ENCODE measurements around the gene MALAT1. TPM values are rescaled to one million over a fixed set of nuclear protein-coding genes. Genes with fewer than 3 reads are reported as not detected.

MALAT1 gene
- total and polyA plus RNA-seq, 2 donors (not counting 1 experiment from before 2014, with no cell fraction given) = 646 to 32,417 TPM

DNA sequence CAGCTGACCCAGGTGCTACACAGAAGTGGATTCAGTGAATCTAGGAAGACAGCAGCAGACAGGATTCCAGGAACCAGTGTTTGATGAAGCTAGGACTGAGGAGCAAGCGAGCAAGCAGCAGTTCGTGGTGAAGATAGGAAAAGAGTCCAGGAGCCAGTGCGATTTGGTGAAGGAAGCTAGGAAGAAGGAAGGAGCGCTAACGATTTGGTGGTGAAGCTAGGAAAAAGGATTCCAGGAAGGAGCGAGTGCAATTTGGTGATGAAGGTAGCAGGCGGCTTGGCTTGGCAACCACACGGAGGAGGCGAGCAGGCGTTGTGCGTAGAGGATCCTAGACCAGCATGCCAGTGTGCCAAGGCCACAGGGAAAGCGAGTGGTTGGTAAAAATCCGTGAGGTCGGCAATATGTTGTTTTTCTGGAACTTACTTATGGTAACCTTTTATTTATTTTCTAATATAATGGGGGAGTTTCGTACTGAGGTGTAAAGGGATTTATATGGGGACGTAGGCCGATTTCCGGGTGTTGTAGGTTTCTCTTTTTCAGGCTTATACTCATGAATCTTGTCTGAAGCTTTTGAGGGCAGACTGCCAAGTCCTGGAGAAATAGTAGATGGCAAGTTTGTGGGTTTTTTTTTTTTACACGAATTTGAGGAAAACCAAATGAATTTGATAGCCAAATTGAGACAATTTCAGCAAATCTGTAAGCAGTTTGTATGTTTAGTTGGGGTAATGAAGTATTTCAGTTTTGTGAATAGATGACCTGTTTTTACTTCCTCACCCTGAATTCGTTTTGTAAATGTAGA lies 1.7 kb downstream of the MALAT1 start:
- ATAC-seq (ENCODE audit: low read depth) (no peak), DNase-seq (peak; percentile 56)
- Histone ChIP-seq H2AFZ (ENCODE audit: insufficient read depth, low read depth, low read length, poor library complexity, severe bottlenecking) (no peak overlapping the region), H3K27ac (ENCODE audit: low read length in 2 of 2) (peak overlapping the region; percentile 99 to 100), H3K79me2 (ENCODE audit: control insufficient read depth, insufficient read depth, low read length) (peaks cover 92% of the 10 kb centered on the region), H3K9me3 (ENCODE audit: control extremely low read depth in 1 of 3, control insufficient read depth in 2 of 3, insufficient read depth in 1 of 3, low read length in 2 of 3) (no peaks in the 10 kb centered on the region), H4K20me1 (ENCODE audit: control insufficient read depth, insufficient read depth, low read length, poor library complexity, severe bottlenecking) (peaks cover 65% of the 10 kb centered on the region), H3K27me3 (replicated peaks in 1 of 4; ENCODE audit: control extremely low read depth in 1 of 4, control insufficient read depth in 3 of 4, insufficient read depth in 4 of 4, low read length in 3 of 4) (no peaks in the 10 kb centered on the region), H3K4me2 (replicated peaks; ENCODE audit: low read depth, low read length, poor library complexity, severe bottlenecking) (peak overlapping the region; percentile 97), H3K36me3 (replicated peaks in 1 of 2; ENCODE audit: control extremely low read depth in 1 of 2, control insufficient read depth in 1 of 2, extremely low read depth in 1 of 2, insufficient read depth in 2 of 2, low read length in 1 of 2) (peaks cover 1 to 58% of the 10 kb centered on the region in 2 experiments), H3K4me3 (ENCODE audit: control extremely low read depth in 1 of 5, extremely low read depth in 1 of 5, insufficient read depth in 1 of 5, low read depth in 2 of 5, low read length in 4 of 5) (peak overlapping the region; percentile 76 to 100 (median 93)), H3K4me1 (ENCODE audit: control insufficient read depth in 2 of 2, insufficient read depth in 2 of 2, low read length in 2 of 2) (peaks cover 32 to 43% of the 10 kb centered on the region in 2 donors), H3K9ac (ENCODE audit: low read length) (peak overlapping the region; percentile 97)
- no peaks in the 10 kb centered on the region for H3K9me3 Mint-ChIP-seq (ENCODE audit: insufficient read depth)
- TF ChIP-seq EZH2 (IDR thresholded peaks at IDR 0.05; ENCODE audit: borderline replicate concordance, insufficient read depth, low read depth, low read length, poor library complexity, severe bottlenecking) (no peak), CTCF (IDR thresholded peaks at IDR 0.05) (no peak)
- intact Hi-C loops (cut with micrococcal nuclease) = no loop called here
- no peak overlapping the region for H3K4me3 Mint-ChIP-seq
- CTCF ChIA-PET = interaction anchor here (0.9 to 17.5 kb wide), 8 partner anchors 7 to 117 kb away, joined by 3 to 541 read pairs (median 34); partner anchors contain the start of genes FRMD8, NEAT1 and SLC25A45
- H3K4me1 Mint-ChIP-seq = peaks cover 44% of the 10 kb centered on the region
- H3K27ac Mint-ChIP-seq = no peak overlapping the region
- H3K27me3 Mint-ChIP-seq = no peaks in the 10 kb centered on the region
- WGBS (ENCODE audit: insufficient coverage) = 1% methylated on average over 16 of the region's 20 CpGs
- POLR2A ChIA-PET = interaction anchor here (0.5 to 20.7 kb wide), 14 partner anchors 7 to 146 kb away, joined by 3 to 1159 read pairs (median 17); partner anchors contain the start of genes NEAT1, SLC25A45 and TIGD3

GRCh38 chr11:65501186-65501471 lies 2.3 kb downstream of the MALAT1 start:
- Histone ChIP-seq H3K36me3 (replicated peaks in 1 of 2; ENCODE audit: control extremely low read depth in 1 of 2, control insufficient read depth in 1 of 2, extremely low read depth in 1 of 2, insufficient read depth in 2 of 2, low read length in 1 of 2) (peaks cover 1 to 63% of the 10 kb centered on the region in 2 experiments), H3K4me3 (ENCODE audit: control extremely low read depth in 1 of 5, extremely low read depth in 1 of 5, insufficient read depth in 1 of 5, low read depth in 2 of 5, low read length in 4 of 5) (peak overlapping the region; percentile 76 to 100 (median 93)), H4K20me1 (ENCODE audit: control insufficient read depth, insufficient read depth, low read length, poor library complexity, severe bottlenecking) (peaks cover 70% of the 10 kb centered on the region), H3K4me1 (ENCODE audit: control insufficient read depth in 2 of 2, insufficient read depth in 2 of 2, low read length in 2 of 2) (peaks cover 36 to 43% of the 10 kb centered on the region in 2 donors), H3K79me2 (ENCODE audit: control insufficient read depth, insufficient read depth, low read length) (peaks cover 92% of the 10 kb centered on the region), H3K9ac (ENCODE audit: low read length) (peak overlapping the region; percentile 97), H3K9me3 (ENCODE audit: control extremely low read depth in 1 of 3, control insufficient read depth in 2 of 3, insufficient read depth in 1 of 3, low read length in 2 of 3) (no peaks in the 10 kb centered on the region), H3K27me3 (replicated peaks in 1 of 4; ENCODE audit: control extremely low read depth in 1 of 4, control insufficient read depth in 3 of 4, insufficient read depth in 4 of 4, low read length in 3 of 4) (no peaks in the 10 kb centered on the region), H3K27ac (ENCODE audit: low read length in 2 of 2) (peak overlapping the region; percentile 99 to 100), H2AFZ (ENCODE audit: insufficient read depth, low read depth, low read length, poor library complexity, severe bottlenecking) (no peak overlapping the region), H3K4me2 (replicated peaks; ENCODE audit: low read depth, low read length, poor library complexity, severe bottlenecking) (peak overlapping the region; percentile 97)
- ChIA-PET CTCF (interaction anchor here (1.5 to 17.5 kb wide), 6 partner anchors 7 to 126 kb away, joined by 3 to 541 read pairs (median 53); partner anchors contain the start of genes FRMD8, NEAT1 and SLC25A45), POLR2A (interaction anchor here (0.8 to 20.7 kb wide), 10 partner anchors 14 to 119 kb away, joined by 4 to 1159 read pairs (median 18); partner anchors contain the start of genes NEAT1 and SLC25A45)
- Mint-ChIP-seq H3K4me1 (peaks cover 47% of the 10 kb centered on the region), H3K27me3 (no peaks in the 10 kb centered on the region), H3K9me3 (ENCODE audit: insufficient read depth) (no peaks in the 10 kb centered on the region), H3K4me3 (no peak overlapping the region), H3K27ac (no peak overlapping the region)
- ATAC-seq (ENCODE audit: low read depth) = no peak
- no peak for DNase-seq
- no peak for TF ChIP-seq CTCF (IDR thresholded peaks at IDR 0.05)
- no peak for TF ChIP-seq EZH2 (IDR thresholded peaks at IDR 0.05; ENCODE audit: borderline replicate concordance, insufficient read depth, low read depth, low read length, poor library complexity, severe bottlenecking)
- intact Hi-C loops (cut with micrococcal nuclease) = no loop called here
- WGBS (ENCODE audit: insufficient coverage) = no CpG with 5 or more reads among the region's 2 CpGs
